ENCODE results near the gene CA7.

- no peak for TF ChIP-seq ZNF623 (tag by site-specific recombination; IDR thresholded peaks at IDR 0.05)
- no peak for TF ChIP-seq CTCF (tag by site-specific recombination; IDR thresholded peaks at IDR 0.05)
- TF ChIP-seq ZNF449 (tag by site-specific recombination; IDR thresholded peaks at IDR 0.05), result no peak
- no peak for TF ChIP-seq ZFP41 (tag by site-specific recombination; IDR thresholded peaks at IDR 0.05; ENCODE audit: borderline replicate concordance)
Measured at GRCh38 chr16:66856801-66857200, 12.6 kb downstream of the CA7 start.

Data from HEK293 (cell line).